ENCODE results near the gene ORC1.
"Not testable (repeated sequence)": the region's sequence is repeated elsewhere in the genome, so short reads cannot be mapped to it uniquely, and the experiment has no call there.

ORC1 gene

GRCh38 chr1:52386458-52386857 lies 17.8 kb downstream of the ORC1 start:
- DNase-seq (ENCODE audit: low read depth) = no peak

DNA sequence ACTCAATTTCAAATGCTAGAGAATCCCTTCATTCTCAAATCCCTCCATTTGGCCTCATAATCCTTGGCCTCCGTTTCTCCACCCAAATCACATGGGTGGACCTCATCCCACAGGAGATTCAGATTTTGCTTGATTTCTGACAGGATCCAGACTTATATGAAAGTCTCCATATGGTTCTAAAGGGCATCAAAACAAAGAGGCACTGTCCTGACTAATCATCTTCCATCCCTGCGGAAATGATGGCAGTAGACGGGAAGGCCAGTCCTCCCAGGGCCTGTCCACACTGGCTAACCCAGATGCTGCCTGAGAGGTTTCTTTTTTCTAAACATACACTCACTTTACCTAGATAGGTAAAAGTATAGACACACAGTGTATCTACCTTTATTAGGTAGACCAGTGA lies 18.8 kb downstream of the ORC1 start:
- no peak for DNase-seq (ENCODE audit: low read depth)

DNA sequence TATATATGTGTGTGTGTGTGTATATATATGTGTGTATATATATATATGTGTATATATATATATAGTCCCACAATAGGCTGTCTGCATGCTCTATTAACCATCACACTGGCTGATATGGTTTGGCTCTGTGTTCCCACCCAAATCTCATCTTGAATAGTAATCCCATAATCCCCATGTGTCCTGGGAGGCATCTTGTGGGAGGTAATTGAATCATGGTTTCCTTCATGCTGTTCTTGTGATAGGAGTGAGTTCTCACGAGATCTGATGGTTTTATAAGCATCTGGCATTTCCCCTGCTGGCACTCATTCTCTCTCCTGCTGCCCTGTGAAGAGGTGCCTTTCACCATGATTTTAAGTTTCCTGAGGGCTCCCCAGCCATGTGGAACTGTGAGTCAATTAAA lies 34.4 kb downstream of the ORC1 start:
- not testable (repeated sequence) for DNase-seq (ENCODE audit: low read depth)

DNA sequence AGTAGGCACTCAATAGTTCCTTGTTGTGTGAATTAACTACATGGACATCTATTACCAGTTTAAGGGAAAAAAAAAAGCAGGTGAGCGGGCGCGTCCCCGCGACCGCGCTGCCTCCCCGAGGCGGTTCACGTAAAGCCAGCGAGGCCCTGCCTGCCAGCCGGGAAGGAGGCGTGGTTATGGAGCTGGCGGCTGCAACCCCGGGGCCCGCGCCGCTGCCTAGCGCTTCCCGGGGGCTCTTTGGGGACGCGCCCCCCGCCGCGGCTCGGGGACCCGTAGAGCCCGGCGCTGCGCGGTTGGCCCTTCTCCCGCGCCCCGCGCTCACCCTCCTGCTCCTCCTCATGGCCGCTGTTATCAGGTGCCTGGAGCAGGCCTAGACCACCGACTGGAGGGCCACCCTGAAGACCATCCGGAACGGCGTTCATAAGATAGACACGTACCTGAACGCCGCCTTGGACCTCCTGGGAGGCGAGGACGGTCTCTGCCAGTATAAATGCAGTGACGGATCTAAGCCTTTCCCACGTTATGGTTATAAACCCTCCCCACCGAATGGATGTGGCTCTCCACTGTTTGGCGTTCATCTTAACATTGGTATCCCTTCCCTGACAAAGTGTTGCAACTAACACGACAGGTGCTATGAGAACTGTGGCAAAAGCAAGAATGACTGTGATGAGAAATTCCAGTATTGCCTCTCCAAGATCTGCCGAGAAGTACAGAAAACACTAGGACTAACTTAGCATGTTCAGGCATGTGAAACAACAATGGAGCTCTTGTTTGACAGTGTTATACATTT lies 35.6 kb downstream of the ORC1 start:
- peak; percentile 43 for DNase-seq (ENCODE audit: low read depth)

GRCh38 chr1:52367272-52367671 lies 37.0 kb downstream of the ORC1 start:
- DNase-seq (ENCODE audit: low read depth) = no peak

DNA sequence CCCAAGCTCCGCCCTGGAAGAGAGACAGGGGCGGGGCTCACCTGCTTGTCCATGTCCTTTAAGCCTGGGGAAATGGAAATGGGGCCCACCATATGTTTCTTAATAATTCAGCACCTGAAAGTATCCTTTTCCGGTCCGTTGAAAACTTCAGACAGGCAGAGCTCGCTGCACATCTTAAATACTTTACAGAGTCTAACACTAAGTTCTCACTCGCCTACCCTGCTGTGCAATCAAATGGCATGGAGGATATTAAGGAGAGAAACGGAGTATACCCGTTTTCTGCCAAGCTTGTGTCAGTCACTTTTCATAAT lies 37.8 kb downstream of the ORC1 start:
- no peak for DNase-seq (ENCODE audit: low read depth)

- DNase-seq (ENCODE audit: low read depth) = peak; percentile 99
Observed at GRCh38 chr1:52365746-52366516, 38.3 kb downstream of the ORC1 start, which contains the start of gene CC2D1B. TSS of gene CC2D1B (minus strand) at chr1:52366205. CDS start at chr1:52364620, 1,585 bp downstream.

DNA sequence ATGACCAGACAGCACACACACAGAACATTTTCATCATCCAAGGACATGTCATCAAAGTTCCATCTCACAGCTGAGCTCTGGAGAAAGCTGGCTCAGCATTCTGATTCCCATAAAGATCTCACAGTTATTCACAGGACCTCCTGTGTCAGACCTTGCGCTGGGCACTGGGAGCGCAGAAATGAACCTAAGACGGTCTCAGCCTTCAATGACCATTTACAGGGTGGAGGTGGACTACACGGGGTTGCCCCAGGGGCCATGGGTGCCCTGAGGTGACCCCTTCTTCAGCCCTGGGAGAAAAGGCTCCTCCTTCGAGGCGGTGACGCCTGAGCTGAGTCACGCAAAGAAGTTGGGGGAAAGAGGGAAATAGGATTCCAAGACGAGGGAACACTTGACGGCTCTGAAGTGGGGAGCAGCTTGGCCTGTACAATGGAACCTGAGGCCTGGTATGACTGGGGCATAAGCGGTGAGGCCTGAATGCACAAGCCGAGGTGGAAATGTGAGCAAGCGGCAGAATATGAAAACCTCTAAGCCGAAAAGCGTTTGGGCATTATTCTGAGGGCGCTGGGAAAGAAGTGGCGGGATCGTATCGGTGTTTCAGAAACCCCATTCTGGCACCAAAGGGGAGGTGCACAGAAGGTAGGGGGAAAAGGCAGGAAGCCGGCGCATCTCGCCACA lies 39.0 kb downstream of the ORC1 start:
- DNase-seq (ENCODE audit: low read depth) = no peak

- no peak for DNase-seq (ENCODE audit: low read depth)
Observed at GRCh38 chr1:52364235-52364839, 39.9 kb downstream of the ORC1 start.

DNA sequence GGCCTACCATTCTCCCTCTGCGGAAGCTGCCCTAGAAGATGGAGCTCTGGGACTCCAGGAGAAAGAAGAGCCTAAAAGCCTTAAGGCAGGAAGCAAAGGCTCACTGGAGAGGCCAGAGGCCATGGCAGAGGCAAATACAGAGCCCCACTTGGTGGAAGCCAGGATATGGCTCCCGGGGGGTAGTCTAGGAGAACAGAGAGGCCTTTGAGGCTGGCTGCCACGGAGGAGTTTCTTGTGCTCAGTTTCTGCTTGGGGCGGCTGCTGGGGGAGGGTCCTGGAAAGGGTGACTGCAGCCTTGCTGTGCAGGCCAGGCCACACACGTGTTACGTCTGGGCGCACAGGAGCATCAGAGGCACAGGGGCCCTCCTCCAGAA lies 43.6 kb downstream of the ORC1 start:
- no peak for DNase-seq (ENCODE audit: low read depth)

DNA sequence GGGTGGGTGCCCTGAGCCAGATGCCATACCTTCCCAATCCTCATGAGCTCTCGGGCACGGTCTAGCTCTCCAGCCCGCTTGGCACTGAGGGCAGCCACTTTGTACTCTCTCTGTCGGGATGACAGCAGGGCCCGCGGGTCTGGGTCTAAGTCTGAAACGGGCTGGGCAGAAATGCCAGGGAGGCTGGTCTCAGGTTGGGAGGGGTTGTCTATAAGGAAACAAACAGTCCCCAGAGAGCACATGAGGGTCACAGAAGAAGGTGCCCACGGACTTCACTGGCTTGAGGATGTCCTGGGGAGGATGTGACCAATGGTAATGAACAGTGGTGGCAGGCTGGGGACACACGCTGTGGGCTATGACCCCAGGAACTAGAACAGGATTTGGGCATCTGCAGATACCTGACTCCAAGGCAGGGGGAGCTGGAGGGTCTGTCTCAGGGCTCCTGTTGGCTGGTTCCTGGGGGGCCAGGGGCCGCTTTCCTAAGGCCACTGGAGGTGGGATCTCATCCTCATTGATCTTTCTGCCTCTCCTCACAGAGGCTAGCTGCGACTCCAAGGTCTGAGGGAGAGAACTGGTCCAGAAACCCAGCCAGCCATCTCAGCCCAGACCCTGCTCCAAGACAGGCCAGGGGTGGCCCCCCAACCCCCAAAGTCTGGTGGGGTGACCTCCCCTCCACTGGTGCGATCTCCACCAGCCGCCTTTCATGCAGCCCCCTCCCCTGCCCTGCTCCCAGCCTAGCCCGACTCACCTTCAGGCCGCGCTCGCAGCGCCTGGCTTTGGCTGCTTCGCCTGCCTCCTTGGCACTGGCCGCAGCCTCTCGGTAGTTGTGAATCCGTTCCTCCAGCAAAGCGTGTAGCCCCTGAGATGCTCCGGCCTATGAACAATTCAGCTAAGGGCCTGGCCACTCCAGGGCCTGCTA lies 44.3 kb downstream of the ORC1 start:
- DNase-seq (ENCODE audit: low read depth) = no peak

DNA sequence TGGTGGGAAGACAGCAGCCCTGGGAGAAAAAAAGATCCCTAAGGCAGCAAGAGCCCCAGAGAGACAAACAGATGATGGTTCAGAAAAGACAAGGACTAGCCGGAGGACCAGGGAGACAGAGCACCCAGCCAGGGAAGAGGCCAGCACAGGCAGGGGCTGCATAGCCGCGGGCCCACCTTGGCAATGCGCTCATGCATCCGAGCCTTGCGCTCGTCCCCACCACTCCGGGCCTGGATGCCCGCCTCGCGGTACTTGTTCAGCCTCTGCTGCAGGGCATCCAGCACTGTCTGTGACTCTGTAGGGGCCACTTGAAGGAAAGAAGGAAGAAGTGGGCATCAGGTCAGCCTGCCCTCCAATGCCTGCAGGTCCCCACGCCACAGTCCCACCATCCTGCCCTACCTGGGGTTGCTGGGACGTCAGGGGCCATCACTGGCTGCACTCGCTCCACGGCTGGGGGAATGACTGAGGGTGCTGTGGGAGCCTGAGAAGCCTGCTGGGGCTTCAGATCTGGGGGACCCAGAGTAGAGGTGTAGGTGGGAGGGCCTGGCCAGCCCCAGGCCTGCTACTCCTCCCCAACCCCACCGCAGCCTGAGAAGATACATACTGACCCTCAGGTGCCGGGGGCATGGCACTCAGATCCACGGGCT lies 45.2 kb downstream of the ORC1 start:
- DNase-seq (ENCODE audit: low read depth) = no peak

GRCh38 chr1:52357397-52357796 lies 46.8 kb downstream of the ORC1 start:
- no peak for DNase-seq (ENCODE audit: low read depth)

GRCh38 chr1:52356818-52357355 lies 47.3 kb downstream of the ORC1 start:
- DNase-seq (ENCODE audit: low read depth) = no peak

GRCh38 chr1:52355847-52356505 lies 48.2 kb downstream of the ORC1 start:
- no peak for DNase-seq (ENCODE audit: low read depth)

- DNase-seq (ENCODE audit: low read depth) = no peak
Observed at GRCh38 chr1:52355436-52355835, 48.8 kb downstream of the ORC1 start.

DNA sequence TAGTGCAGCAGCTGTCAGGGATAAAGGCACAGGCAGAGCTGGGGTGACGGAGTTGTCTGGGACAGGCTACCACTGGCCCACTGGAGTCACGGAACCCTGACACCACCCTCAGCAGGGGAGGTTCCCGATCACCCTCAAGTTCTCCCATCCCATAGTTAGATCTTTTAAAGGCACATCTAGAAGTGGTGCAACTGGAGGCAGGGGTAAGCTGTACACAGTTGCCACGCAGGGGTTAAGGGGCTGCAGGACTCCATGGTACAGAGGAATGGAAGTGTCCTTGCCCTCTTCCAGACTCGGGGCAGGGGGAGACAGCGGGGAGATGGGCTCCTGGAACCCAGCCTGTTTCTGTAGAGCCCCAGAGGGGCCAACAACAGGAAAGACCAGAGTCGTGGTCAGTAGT lies 51.5 kb downstream of the ORC1 start:
- no peak for DNase-seq (ENCODE audit: low read depth)

GRCh38 chr1:52348704-52349300 lies 55.4 kb downstream of the ORC1 start:
- no peak for DNase-seq (ENCODE audit: low read depth)

DNA sequence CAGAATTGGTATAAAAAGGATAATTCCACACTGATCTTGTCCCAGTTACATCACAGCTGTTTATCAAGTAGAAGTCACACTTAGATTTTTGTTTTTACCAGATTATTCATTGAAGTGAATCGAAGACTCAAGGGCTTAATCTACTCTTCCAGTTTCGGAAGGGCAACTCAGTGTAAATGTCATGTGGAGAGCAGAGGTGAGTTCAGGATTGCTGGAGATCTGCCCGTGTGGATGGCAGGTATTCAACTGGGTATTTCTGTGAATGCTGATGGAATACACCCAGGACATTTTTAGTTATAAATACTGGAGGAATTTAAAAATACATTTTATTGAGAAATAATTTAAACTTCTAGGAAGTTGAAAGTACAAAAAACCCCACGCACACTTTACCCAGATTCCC lies 57.6 kb downstream of the ORC1 start:
- DNase-seq (ENCODE audit: low read depth) = no peak

GRCh38 chr1:52345252-52345651 lies 59.0 kb downstream of the ORC1 start:
- DNase-seq (ENCODE audit: low read depth) = no peak
